H9 (cell line): Measurements from ENCODE around the gene SPOP. TPM values are rescaled to one million over a fixed set of nuclear protein-coding genes. Genes with fewer than 3 reads are reported as not detected.
A peak's percentile ranks its signal among the peaks of the same experiment; 100 is the strongest.

Source experiments
- DNase-seq: peaks from one replicate; pipeline ENCODE4 v3.0.0-alpha.2; 2017
- H2AFZ ChIP-seq: one replicate; pipeline ENCODE4 v1.6.1; 2013; ENCODE audit warnings: mild to moderate bottlenecking, low read length, control low read depth, moderate library complexity
- H2AK5ac ChIP-seq: 2 replicates; pipeline ENCODE4 v1.6.1; 2013; ENCODE audit warnings: low read length, control low read depth, mixed read lengths; ENCODE audit not compliant: insufficient read length
- H2BK120ac ChIP-seq: one replicate; pipeline ENCODE4 v1.6.1; 2013; ENCODE audit warnings: low read depth, mild to moderate bottlenecking, low read length, control low read depth, inconsistent platforms; ENCODE audit not compliant: poor library complexity, severe bottlenecking
- H2BK12ac ChIP-seq: 2 replicates; pipeline ENCODE4 v1.6.1; 2013; ENCODE audit warnings: low read length, control low read depth, mixed read lengths, low read depth; ENCODE audit not compliant: insufficient read length
- H2BK15ac ChIP-seq: 2 replicates; pipeline ENCODE4 v1.6.1; 2013; ENCODE audit warnings: low read depth, low read length, control low read depth
- H2BK20ac ChIP-seq: one replicate; pipeline ENCODE4 v1.6.1; 2013; ENCODE audit warnings: low read depth, mild to moderate bottlenecking, low read length, control low read depth, inconsistent platforms; ENCODE audit not compliant: poor library complexity, severe bottlenecking
- H2BK5ac ChIP-seq: 2 replicates; pipeline ENCODE4 v1.6.1; 2013; ENCODE audit warnings: low read length, control low read depth, mixed read lengths; ENCODE audit not compliant: insufficient read length
- H3K14ac ChIP-seq: 2 replicates; pipeline ENCODE4 v1.6.1; 2013; ENCODE audit warnings: low read length, control low read depth; ENCODE audit not compliant: insufficient read depth
- H3K18ac ChIP-seq: 2 replicates; pipeline ENCODE4 v1.6.1; 2013; ENCODE audit warnings: low read depth, mild to moderate bottlenecking, mixed read lengths, low read length, control low read depth; ENCODE audit not compliant: insufficient read length
- H3K23ac ChIP-seq: 2 replicates; pipeline ENCODE4 v1.6.1; 2013; ENCODE audit warnings: low read length, control low read depth, mixed read lengths, low read depth; ENCODE audit not compliant: insufficient read length
- H3K23me2 ChIP-seq: 2 replicates; pipeline ENCODE4 v1.6.1; 2013; ENCODE audit warnings: low read depth, mild to moderate bottlenecking, mixed read lengths, low read length, control low read depth; ENCODE audit not compliant: insufficient read length, poor library complexity, severe bottlenecking
- H3K27ac ChIP-seq: 2 replicates; pipeline ENCODE4 v1.5.1; 2013; ENCODE audit warnings: low read length, control low read depth, mixed read lengths, low read depth; ENCODE audit not compliant: insufficient read length
- H3K27me3 ChIP-seq: 2 replicates; pipeline ENCODE4 v1.6.1; 2013; ENCODE audit warnings: low read length, control low read depth, inconsistent platforms; ENCODE audit not compliant: insufficient read depth
- H3K4ac ChIP-seq: 2 replicates; pipeline ENCODE4 v1.6.1; 2013; ENCODE audit warnings: low read depth, mild to moderate bottlenecking, control low read depth, inconsistent platforms, low read length, moderate library complexity
- H3K4me1 ChIP-seq: 2 replicates; pipeline ENCODE4 v1.6.1; 2013; ENCODE audit warnings: low read length, control low read depth, inconsistent platforms; ENCODE audit not compliant: insufficient read depth
- H3K4me2 ChIP-seq: 2 replicates; pipeline ENCODE4 v1.6.1; 2013; ENCODE audit warnings: low read length, control low read depth, mixed read lengths; ENCODE audit not compliant: insufficient read length, insufficient read depth
- H3K56ac ChIP-seq: 2 replicates; pipeline ENCODE4 v1.6.1; 2013; ENCODE audit warnings: low read depth, mild to moderate bottlenecking, mixed read lengths, low read length, control low read depth; ENCODE audit not compliant: insufficient read length
- H3K79me1 ChIP-seq: 2 replicates; pipeline ENCODE4 v1.6.1; 2013; ENCODE audit warnings: low read depth, mild to moderate bottlenecking, moderate library complexity, low read length, control low read depth, inconsistent platforms; ENCODE audit not compliant: insufficient read depth, poor library complexity, severe bottlenecking
- H3K79me2 ChIP-seq: 2 replicates; pipeline ENCODE4 v1.6.1; 2013; ENCODE audit warnings: low read length, control low read depth, inconsistent platforms; ENCODE audit not compliant: insufficient read depth
- H3K9ac ChIP-seq: 2 replicates; pipeline ENCODE4 v1.6.1; 2013; ENCODE audit warnings: low read length, control low read depth, mixed read lengths; ENCODE audit not compliant: insufficient read length; ENCODE audit errors: extremely low read depth
- H3K9me3 ChIP-seq: one replicate; pipeline ENCODE4 v1.6.1; 2013; ENCODE audit warnings: low read depth, low read length, inconsistent platforms; ENCODE audit not compliant: control insufficient read depth
- H3T11ph ChIP-seq: one replicate; pipeline ENCODE4 v1.6.1; 2013; ENCODE audit warnings: mild to moderate bottlenecking, low read length, control low read depth, inconsistent platforms
- H4K20me1 ChIP-seq: one replicate; pipeline ENCODE4 v1.6.1; 2013; ENCODE audit not compliant: control insufficient read depth, insufficient read length, insufficient read depth
- H4K5ac ChIP-seq: 2 replicates; pipeline ENCODE4 v1.6.1; 2013; ENCODE audit warnings: low read depth, mild to moderate bottlenecking, mixed read lengths, low read length, control low read depth; ENCODE audit not compliant: insufficient read length
- H4K8ac ChIP-seq: replicated peaks from 2 replicates; pipeline ENCODE4 v1.6.1; 2013; ENCODE audit warnings: low read length, control low read depth, mixed read lengths, low read depth; ENCODE audit not compliant: insufficient read length
- H4K91ac ChIP-seq: 2 replicates; pipeline ENCODE4 v1.6.1; 2013; ENCODE audit warnings: low read depth, mild to moderate bottlenecking, moderate library complexity, mixed read lengths, low read length, control low read depth; ENCODE audit not compliant: insufficient read length
- H3K27ac Mint-ChIP-seq, 3 experiments: 2 replicates in 2 of 3; 3 replicates in 1 of 3; pipeline ENCODE4 v1.8.0; 2020 to 2021; ENCODE audit warnings: mixed read lengths in 3 of 3, mild to moderate bottlenecking in 1 of 3, moderate library complexity in 1 of 3
- H3K27me3 Mint-ChIP-seq: 2 replicates; pipeline ENCODE4 v1.8.0; 2021; ENCODE audit warnings: low read depth, mild to moderate bottlenecking, moderate library complexity, mixed read lengths
- H3K36me3 Mint-ChIP-seq, 3 experiments: 2 replicates in 2 of 3; 3 replicates in 1 of 3; pipeline ENCODE4 v1.8.0; 2020 to 2021; ENCODE audit warnings: low read depth in 3 of 3, mixed read lengths in 3 of 3; ENCODE audit not compliant: insufficient read depth in 1 of 3
- H3K4me1 Mint-ChIP-seq, 2 experiments: 2 replicates each; pipeline ENCODE4 v1.8.0; 2020; ENCODE audit warnings: mixed read lengths in 2 of 2
- H3K4me3 Mint-ChIP-seq, 2 experiments: 2 replicates in 1 of 2; 3 replicates in 1 of 2; pipeline ENCODE4 v1.8.0; 2020 to 2021; ENCODE audit warnings: mild to moderate bottlenecking in 2 of 2, mixed read lengths in 2 of 2, moderate library complexity in 1 of 2
- H3K9me3 Mint-ChIP-seq, 2 experiments: 2 replicates in 1 of 2; 3 replicates in 1 of 2; pipeline ENCODE4 v1.8.0; 2020; ENCODE audit warnings: mild to moderate bottlenecking in 2 of 2, mixed read lengths in 2 of 2, moderate library complexity in 1 of 2
- CTCF ChIP-seq: fragments of 200-600 bp; sonication (generic); conservative IDR thresholded peaks from 3 replicates; pipeline ENCODE4 v1.8.0; 2021; ENCODE audit warnings: antibody characterized with exemption, mild to moderate bottlenecking
- WGBS: extraction: QIAGEN DNeasy Blood & Tissue Kit; methylation state at CpG from one replicate; pipeline ENCODE4 v1.1.7; 2013; ENCODE audit warnings: missing lambda C conversion rate, low lambda C conversion rate, mixed read lengths; ENCODE audit not compliant: insufficient read length; ENCODE audit errors: extremely low coverage; 5-methylcytosine and 5-hydroxymethylcytosine counted together
- total RNA-seq: library from RNA; stranded (reverse); gene quantifications from 2 replicates; pipeline ENCODE4 v1.2.1, GENCODE V29; 2021

Gene SPOP
- total RNA-seq, 1 experiment from 2014 or later, result 33.7 TPM

- Histone ChIP-seq H3K4me2 (no peak overlapping the region), H2BK12ac (no peak overlapping the region), H3K27ac (no peak overlapping the region), H3T11ph (no peak overlapping the region), H4K20me1 (no peaks in the 10 kb centered on the region), H3K18ac (no peak overlapping the region), H4K91ac (no peak overlapping the region), H4K5ac (no peak overlapping the region), H3K56ac (no peak overlapping the region), H3K23me2 (no peaks in the 10 kb centered on the region), H3K79me1 (no peaks in the 10 kb centered on the region), H3K27me3 (no peaks in the 10 kb centered on the region), H3K14ac (no peak overlapping the region), H2BK5ac (no peak overlapping the region), H3K4ac (no peak overlapping the region), H3K23ac (no peak overlapping the region), H4K8ac (no peak overlapping the region), H3K4me1 (no peaks in the 10 kb centered on the region), H3K9ac (no peak overlapping the region), H2AFZ (no peak overlapping the region), H2BK120ac (no peak overlapping the region), H2BK20ac (no peak overlapping the region), H2BK15ac (no peak overlapping the region), H3K79me2 (no peaks in the 10 kb centered on the region), H2AK5ac (no peak overlapping the region), H3K9me3 (no peaks in the 10 kb centered on the region)
- Mint-ChIP-seq H3K4me1 (peaks cover 35 to 37% of the 10 kb centered on the region in 2 experiments), H3K4me3 (no peak overlapping the region), H3K9me3 (no peaks in the 10 kb centered on the region), H3K27me3 (peaks cover 9% of the 10 kb centered on the region), H3K27ac (peak overlapping the region in 1 of 3 experiments; percentile 62; a peak in 2 of 7 replicates), H3K36me3 (no peaks in the 10 kb centered on the region)
- DNase-seq, result no peak
- WGBS, result no CpG with 5 or more reads among the region's 6 CpGs
- no peak for TF ChIP-seq CTCF
These were observed 128.6 kb downstream of the SPOP start for GRCh38 chr17:49549311-49549605.

Other genes with a start within 250 kb of the SPOP start
- 9.6 and 10.9 TPM in 2 replicates for gene NGFR, start 182.8 kb downstream of the SPOP start, total RNA-seq
- 1.3 and 1.7 TPM in 2 replicates for gene NXPH3, start 102.2 kb downstream of the SPOP start, total RNA-seq
- gene SLC35B1, start 29.9 kb upstream of the SPOP start, total RNA-seq, result 55.5 and 58.9 TPM in 2 replicates
- 21.1 and 21.3 TPM in 2 replicates for gene FAM117A, start 86.0 kb upstream of the SPOP start, total RNA-seq
- gene KAT7, start 110.6 kb upstream of the SPOP start, total RNA-seq, result 84.6 and 93.1 TPM in 2 replicates
- gene TAC4, start 170.0 kb upstream of the SPOP start, total RNA-seq, result not detected in 2 replicates